Kidney (tissue), 14 donors: ENCODE results near the gene DVL1. TPM values are rescaled to one million over a fixed set of nuclear protein-coding genes. Genes with fewer than 3 reads are reported as not detected.

ENCODE experiments used
- DNase-seq, 5 donors: peaks; one replicate each; pipeline ENCODE4 v3.0.0-alpha.2; 2013 to 2020
- FAIRE-seq: peaks from 2 replicates; lab custom pipeline; 2012; peaks lifted over from hg19 to GRCh38; lab: Jason Lieb, UNC
- H3K27ac ChIP-seq, 2 donors: one replicate each; pipeline ENCODE4 v1.7.0; 2013; ENCODE audit warnings: low read depth in 2 of 2, low read length in 2 of 2, inconsistent platforms in 1 of 2
- H3K27me3 ChIP-seq: one replicate; pipeline ENCODE4 v1.7.1; 2013; ENCODE audit warnings: low read length, inconsistent platforms; ENCODE audit not compliant: control insufficient read depth, insufficient read depth
- H3K36me3 ChIP-seq, 3 donors: one replicate each; pipeline versions ENCODE4 v1.7.0 to v1.7.1; 2013; ENCODE audit warnings: low read length in 3 of 3, control low read depth in 1 of 3, inconsistent platforms in 1 of 3; ENCODE audit not compliant: insufficient read depth in 3 of 3, control insufficient read depth in 2 of 3
- H3K4me1 ChIP-seq, 3 donors: one replicate each; pipeline versions ENCODE4 v1.7.0 to v1.7.1; 2013; ENCODE audit warnings: low read length in 3 of 3, inconsistent platforms in 1 of 3, low read depth in 1 of 3; ENCODE audit not compliant: control insufficient read depth in 2 of 3, insufficient read depth in 2 of 3
- H3K4me3 ChIP-seq, 3 donors: one replicate each; pipeline versions ENCODE4 v1.7.0 to v1.8.1; 2013; ENCODE audit warnings: low read length in 3 of 3, control low read depth in 1 of 3, inconsistent platforms in 1 of 3
- H3K9ac ChIP-seq, 3 donors: one replicate each; pipeline versions ENCODE4 v1.7.0 to v1.7.1; 2013; ENCODE audit warnings: low read length in 3 of 3, control low read depth in 1 of 3, inconsistent platforms in 1 of 3
- H3K9me3 ChIP-seq, 3 donors: one replicate each; pipeline versions ENCODE4 v1.7.0 to v1.7.1; 2013; ENCODE audit warnings: low read length in 3 of 3, control low read depth in 1 of 3, inconsistent platforms in 1 of 3; ENCODE audit not compliant: control insufficient read depth in 2 of 3, insufficient read depth in 1 of 3
- CTCF ChIP-seq: IDR thresholded peaks from 3 replicates; pipeline ENCODE4 v1.5.1; 2012; ENCODE audit warnings: mild to moderate bottlenecking, moderate library complexity, borderline replicate concordance; ENCODE audit not compliant: insufficient read depth; ENCODE audit errors: extremely low read depth
- intact Hi-C: fragments of 100-400 bp; cut with DNase I; formaldehyde crosslinking; loops from one replicate; pipeline ENCODE4 v1.11.1; 2022
- polyA plus RNA-seq: library from polyadenylated mRNA; stranded (reverse); fragments of 350-450 nt; fragmentation: Illumina TruSeq; extraction: RNeasy Lipid Tissue Mini Kit (QIAGEN cat#74804); gene quantifications from one replicate; pipeline ENCODE4 v1.2.3, GENCODE V29; 2014; ENCODE audit warnings: low read depth, low replicate concordance; ENCODE audit not compliant: insufficient read depth
- total RNA-seq: library from RNA; stranded (reverse); fragmentation: NEBNext Ultra II Directional; extraction: Animal tissue kit (Norgen Biotek cat#: 25700); gene quantifications from one replicate; pipeline ENCODE4 v1.2.1, GENCODE V29; 2021
- donor health status: control.
- donor health status: control.
- donor health status: control.
- donor health status: control.
- donor health status: control.
- donor health status: DM: yes; HTN: yes; CAD: no.
- donor health status: Normal renal cell carcinoma (clear cell type).

The DVL1 gene
- total and polyA plus RNA-seq, 2 donors from 2014 or later, result 32.5 to 55.0 TPM

GRCh38 chr1:1296070-1297061, 52.9 kb downstream of the DVL1 start:
- intact Hi-C loops, result loop anchor here (10.0 kb wide), 1 partner anchor 172 kb away; no protein-coding TSS in a partner anchor
- Histone ChIP-seq H3K9ac (no peak overlapping the region), H3K9me3 (no peaks in the 10 kb centered on the region), H3K4me1 (peaks cover 0 to 3% (median 0%) of the 10 kb centered on the region in 3 donors), H3K27me3 (no peaks in the 10 kb centered on the region), H3K4me3 (no peak overlapping the region), H3K36me3 (no peaks in the 10 kb centered on the region), H3K27ac (no peak overlapping the region)
- DNase-seq, result no peak
- FAIRE-seq, result no peak
- no peak for TF ChIP-seq CTCF

DNA sequence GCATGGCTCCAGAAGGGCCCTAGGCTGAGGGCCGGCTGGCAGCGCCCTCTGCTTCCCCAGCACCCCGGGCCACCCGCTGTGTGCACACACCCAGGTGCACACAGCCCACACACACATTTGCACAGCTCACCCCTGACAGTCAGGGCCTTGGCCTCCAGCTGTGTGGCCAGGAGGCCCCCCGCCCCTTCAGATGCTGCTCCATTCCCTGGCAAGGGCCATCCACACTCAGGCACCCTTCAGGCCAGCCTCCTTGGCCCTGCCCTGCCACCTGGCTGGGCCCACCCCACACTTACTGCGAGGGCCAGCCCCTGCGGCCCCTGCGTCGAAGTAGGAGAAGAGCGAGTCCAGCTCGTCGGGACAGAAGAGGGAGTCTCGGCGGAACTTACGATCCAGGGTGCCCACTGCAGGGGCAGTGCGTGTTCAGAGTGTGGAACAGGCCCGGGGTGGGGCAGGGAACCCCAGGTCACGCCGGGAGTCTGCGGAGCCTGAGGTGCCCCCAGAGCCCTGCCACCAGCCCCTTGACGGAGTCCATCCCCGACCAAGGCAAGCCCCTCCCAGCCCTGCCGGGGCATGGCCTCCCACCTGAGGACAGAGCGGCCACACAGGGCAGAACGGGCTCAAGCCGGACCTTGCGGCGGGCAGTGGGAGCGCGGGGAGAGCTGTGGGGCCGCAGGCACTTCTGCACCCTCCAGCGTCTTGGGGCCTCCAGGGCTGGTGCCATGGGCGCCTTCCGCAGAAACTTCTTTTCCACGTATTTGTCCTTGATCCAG, 53.9 kb downstream of the DVL1 start:
- no peak for DNase-seq
- Histone ChIP-seq H3K4me3 (no peak overlapping the region), H3K9me3 (no peaks in the 10 kb centered on the region), H3K4me1 (peaks cover 0 to 5% (median 0%) of the 10 kb centered on the region in 3 donors), H3K36me3 (no peaks in the 10 kb centered on the region), H3K9ac (no peak overlapping the region), H3K27me3 (no peaks in the 10 kb centered on the region), H3K27ac (no peak overlapping the region)
- FAIRE-seq, result no peak
- TF ChIP-seq CTCF, result no peak
- intact Hi-C loops, result loop anchor here (10.0 kb wide), 1 partner anchor 171 kb away; no protein-coding TSS in a partner anchor

DNA sequence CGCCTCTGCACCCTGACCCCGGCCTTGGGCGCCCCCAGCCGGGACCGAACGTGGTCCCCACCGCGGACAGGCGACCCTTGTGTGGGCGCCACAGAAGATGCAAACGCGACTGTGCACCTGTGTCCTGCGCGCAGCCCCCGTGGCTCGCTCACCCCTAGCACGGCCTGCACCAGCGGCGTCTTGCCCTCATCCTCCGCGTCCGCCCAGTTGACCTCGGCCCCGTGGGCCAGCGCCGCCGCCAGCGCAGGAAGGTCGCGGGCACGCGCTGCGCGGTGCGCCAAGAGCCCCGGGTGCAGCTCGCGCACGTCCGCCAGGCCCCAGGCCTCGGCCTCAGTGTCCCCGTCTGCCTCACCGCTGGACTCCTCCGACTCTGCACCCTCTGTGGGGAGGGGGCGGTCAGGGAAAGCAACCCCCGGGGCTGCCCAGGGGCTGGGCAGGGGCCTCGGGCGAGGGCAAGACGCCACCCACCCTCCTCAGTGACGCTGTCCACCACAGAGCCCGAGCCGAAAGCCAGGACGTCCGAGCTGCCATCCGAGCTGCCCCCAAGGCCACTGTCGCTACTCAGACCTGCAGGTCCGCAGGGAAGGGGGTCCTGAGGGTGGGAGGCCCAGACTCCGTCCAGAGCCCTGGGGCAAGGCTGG, 54.8 kb downstream of the DVL1 start:
- Histone ChIP-seq H3K27me3 (no peaks in the 10 kb centered on the region), H3K4me3 (no peak overlapping the region), H3K4me1 (peaks cover 0 to 5% (median 0%) of the 10 kb centered on the region in 3 donors), H3K36me3 (no peaks in the 10 kb centered on the region), H3K27ac (no peak overlapping the region), H3K9me3 (no peaks in the 10 kb centered on the region), H3K9ac (no peak overlapping the region)
- TF ChIP-seq CTCF, result no peak
- no peak for DNase-seq
- no peak for FAIRE-seq
- intact Hi-C loops, result loop anchor here (10.0 kb wide), 1 partner anchor 170 kb away; no protein-coding TSS in a partner anchor
